Trophoblast cell (in vitro differentiated cells and primary cell): ENCODE results near the gene RECK.

Experiments used
- DNase-seq, 2 donors: peaks; one replicate each; pipeline ENCODE4 v3.0.0-alpha.2; 2016
- H2AFZ ChIP-seq: 2 replicates; pipeline ENCODE4 v1.6.1; 2013; ENCODE audit warnings: low read length, moderate library complexity, mild to moderate bottlenecking; ENCODE audit not compliant: insufficient read depth, poor library complexity
- H2AK5ac ChIP-seq: 2 replicates; pipeline ENCODE4 v1.6.1; 2013; ENCODE audit warnings: mild to moderate bottlenecking, low read length
- H2BK120ac ChIP-seq: 2 replicates; pipeline ENCODE4 v1.6.1; 2013; ENCODE audit warnings: low read length, mild to moderate bottlenecking, moderate library complexity; ENCODE audit not compliant: insufficient read depth, poor library complexity
- H2BK12ac ChIP-seq: 2 replicates; pipeline ENCODE4 v1.6.1; 2013; ENCODE audit warnings: mild to moderate bottlenecking, low read length, moderate library complexity
- H2BK5ac ChIP-seq: 2 replicates; pipeline ENCODE4 v1.6.1; 2013; ENCODE audit warnings: low read length, low read depth, moderate library complexity, mild to moderate bottlenecking; ENCODE audit not compliant: poor library complexity
- H3K14ac ChIP-seq: 2 replicates; pipeline ENCODE4 v1.6.1; 2013; ENCODE audit warnings: mild to moderate bottlenecking, low read length
- H3K18ac ChIP-seq: 2 replicates; pipeline ENCODE4 v1.6.1; 2013; ENCODE audit warnings: mild to moderate bottlenecking, low read length
- H3K23ac ChIP-seq: 2 replicates; pipeline ENCODE4 v1.6.1; 2013; ENCODE audit warnings: low read length
- H3K27ac ChIP-seq: 2 replicates; pipeline ENCODE4 v1.5.1; 2013; ENCODE audit warnings: low read depth, mild to moderate bottlenecking, inconsistent platforms, low read length, moderate library complexity
- H3K27me3 ChIP-seq: 2 replicates; pipeline ENCODE4 v1.6.1; 2013; ENCODE audit warnings: inconsistent platforms, mild to moderate bottlenecking, low read length, moderate library complexity; ENCODE audit not compliant: insufficient read depth
- H3K36me3 ChIP-seq, 2 experiments: 1 replicate in 1 of 2; 2 replicates in 1 of 2; pipeline ENCODE4 v1.6.1; 2013; ENCODE audit warnings: low read length in 2 of 2, mild to moderate bottlenecking in 2 of 2, moderate library complexity in 1 of 2; ENCODE audit not compliant: insufficient read depth in 2 of 2, control insufficient read depth in 1 of 2
- H3K4ac ChIP-seq: 2 replicates; pipeline ENCODE4 v1.6.1; 2013; ENCODE audit warnings: low read depth, mild to moderate bottlenecking, low read length, moderate library complexity
- H3K4me1 ChIP-seq, 2 experiments: 1 replicate in 1 of 2; 2 replicates in 1 of 2; pipeline ENCODE4 v1.6.1; 2013; ENCODE audit warnings: low read length in 2 of 2, mild to moderate bottlenecking in 2 of 2, moderate library complexity in 1 of 2; ENCODE audit not compliant: insufficient read depth in 2 of 2, control insufficient read depth in 1 of 2
- H3K4me2 ChIP-seq: 2 replicates; pipeline ENCODE4 v1.6.1; 2013; ENCODE audit warnings: inconsistent platforms, mild to moderate bottlenecking, low read length, moderate library complexity
- H3K4me3 ChIP-seq: 2 replicates; pipeline ENCODE4 v1.5.1; 2013; ENCODE audit warnings: mild to moderate bottlenecking, low read depth, low read length, inconsistent platforms
- H3K79me1 ChIP-seq: one replicate; pipeline ENCODE4 v1.6.1; 2013; ENCODE audit warnings: low read length
- H3K79me2 ChIP-seq: 2 replicates; pipeline ENCODE4 v1.6.1; 2013; ENCODE audit warnings: low read length, mild to moderate bottlenecking; ENCODE audit not compliant: control insufficient read depth, insufficient read depth, poor library complexity
- H3K9ac ChIP-seq: 2 replicates; pipeline ENCODE4 v1.6.1; 2013; ENCODE audit warnings: mild to moderate bottlenecking, low read length
- H3K9me3 ChIP-seq: 2 replicates; pipeline ENCODE4 v1.6.1; 2013; ENCODE audit warnings: low read depth, mild to moderate bottlenecking, control low read depth, inconsistent platforms, low read length; ENCODE audit not compliant: insufficient read depth
- H4K12ac ChIP-seq: 2 replicates; pipeline ENCODE4 v1.6.1; 2013; ENCODE audit warnings: low read depth, mild to moderate bottlenecking, low read length, moderate library complexity
- H4K8ac ChIP-seq: 2 replicates; pipeline ENCODE4 v1.6.1; 2013; ENCODE audit warnings: low read depth, mild to moderate bottlenecking, low read length, moderate library complexity
- H4K91ac ChIP-seq: one replicate; pipeline ENCODE4 v1.6.1; 2013; ENCODE audit warnings: low read depth, mild to moderate bottlenecking, low read length, moderate library complexity
- WGBS: extraction: QIAGEN DNeasy Blood & Tissue Kit; methylation state at CpG from one replicate; pipeline ENCODE4 v1.1.7; 2013; ENCODE audit warnings: missing lambda C conversion rate; ENCODE audit not compliant: insufficient read length, insufficient coverage; ENCODE audit errors: extremely low coverage; 5-methylcytosine and 5-hydroxymethylcytosine counted together

Gene RECK

DNA sequence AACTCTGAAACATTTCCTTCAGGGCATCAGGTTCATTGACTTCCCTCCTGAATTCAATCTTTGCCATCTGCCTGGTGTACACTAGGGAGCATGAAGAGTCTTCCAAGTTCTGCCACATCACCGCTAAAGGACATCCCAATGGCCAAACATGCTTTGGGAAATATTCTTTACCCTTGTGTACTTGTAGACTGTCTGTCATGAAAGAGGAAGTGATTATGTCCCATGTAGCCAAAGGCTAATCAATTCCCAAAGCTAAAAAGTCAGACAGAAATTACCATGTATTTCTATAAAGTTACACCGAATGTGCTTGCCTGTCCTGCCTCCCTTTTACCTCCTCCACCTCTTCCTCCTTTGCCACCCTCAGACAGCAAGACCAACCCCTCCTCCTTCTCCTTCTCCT, 28.9 kb upstream of the RECK start:
- Histone ChIP-seq H4K12ac (no peak overlapping the region), H3K18ac (no peak overlapping the region), H2AK5ac (no peak overlapping the region), H3K79me2 (no peaks in the 10 kb centered on the region), H3K4me1 (no peaks in the 10 kb centered on the region), H2BK120ac (no peak overlapping the region), H3K9me3 (peaks cover 2% of the 10 kb centered on the region), H3K14ac (no peak overlapping the region), H3K9ac (no peak overlapping the region), H4K8ac (no peak overlapping the region), H2BK5ac (no peak overlapping the region), H3K79me1 (no peaks in the 10 kb centered on the region), H3K36me3 (no peaks in the 10 kb centered on the region), H3K23ac (no peak overlapping the region), H3K4ac (no peak overlapping the region), H3K27ac (no peak overlapping the region), H4K91ac (no peak overlapping the region), H3K4me2 (no peak overlapping the region), H3K4me3 (no peak overlapping the region), H3K27me3 (no peaks in the 10 kb centered on the region), H2AFZ (no peak overlapping the region), H2BK12ac (no peak overlapping the region)
- WGBS, result no CpG with 5 or more reads among the region's 2 CpGs
- no peak for DNase-seq

DNA sequence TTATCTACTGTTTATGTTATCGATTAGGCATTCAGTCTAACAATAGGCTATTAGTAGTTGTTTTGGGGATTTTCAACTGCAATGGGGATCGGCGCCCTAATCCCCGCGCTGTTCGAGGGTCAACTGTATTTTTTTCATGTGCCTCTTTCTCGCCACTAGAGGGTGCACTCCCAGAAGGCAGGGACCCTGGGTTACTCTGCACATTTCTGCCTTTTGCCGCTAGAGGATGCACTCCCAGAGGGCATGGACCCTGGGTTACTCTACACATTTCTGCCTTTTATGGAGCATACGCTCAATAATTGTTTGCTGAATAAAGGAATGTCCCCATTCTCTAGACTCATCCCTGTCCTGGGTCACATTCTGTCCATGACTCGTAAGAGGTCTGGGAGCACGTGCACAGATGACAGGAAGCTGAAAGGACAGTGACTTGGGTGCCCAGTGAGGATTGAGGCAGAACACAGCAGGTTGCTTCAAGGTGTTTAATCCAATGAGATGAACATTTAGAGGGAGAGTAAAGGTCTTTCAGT, 27.9 kb upstream of the RECK start:
- Histone ChIP-seq H2AFZ (no peak overlapping the region), H4K8ac (no peak overlapping the region), H4K12ac (no peak overlapping the region), H3K23ac (no peak overlapping the region), H4K91ac (no peak overlapping the region), H3K4ac (no peak overlapping the region), H3K4me1 (no peaks in the 10 kb centered on the region), H3K27me3 (no peaks in the 10 kb centered on the region), H3K14ac (no peak overlapping the region), H3K9ac (no peak overlapping the region), H3K4me3 (no peak overlapping the region), H2BK5ac (no peak overlapping the region), H3K36me3 (no peaks in the 10 kb centered on the region), H2AK5ac (no peak overlapping the region), H3K4me2 (no peak overlapping the region), H3K9me3 (peaks cover 2% of the 10 kb centered on the region), H3K27ac (no peak overlapping the region), H3K18ac (no peak overlapping the region), H2BK120ac (no peak overlapping the region), H3K79me2 (no peaks in the 10 kb centered on the region), H3K79me1 (no peaks in the 10 kb centered on the region), H2BK12ac (no peak overlapping the region)
- peak in 1 of 2 donors; percentile 71 for DNase-seq
- WGBS, result no CpG with 5 or more reads among the region's 11 CpGs

GRCh38 chr9:36011379-36011778, 25.3 kb upstream of the RECK start:
- H3K18ac ChIP-seq, result no peak overlapping the region
- H3K23ac ChIP-seq, result no peak overlapping the region
- H3K9me3 ChIP-seq, result no peaks in the 10 kb centered on the region
- H3K27ac ChIP-seq, result no peak overlapping the region
- no peaks in the 10 kb centered on the region for H3K79me1 ChIP-seq
- no peak overlapping the region for H3K4ac ChIP-seq
- no peak overlapping the region for H2BK5ac ChIP-seq
- H3K27me3 ChIP-seq, result no peaks in the 10 kb centered on the region
- no peaks in the 10 kb centered on the region for H3K79me2 ChIP-seq
- H2BK12ac ChIP-seq, result no peak overlapping the region
- H4K91ac ChIP-seq, result no peak overlapping the region
- WGBS, result no CpG with 5 or more reads among the region's 3 CpGs
- no peak for DNase-seq
- H3K4me3 ChIP-seq, result no peak overlapping the region
- H3K36me3 ChIP-seq, result no peaks in the 10 kb centered on the region
- H3K4me2 ChIP-seq, result no peak overlapping the region
- H4K8ac ChIP-seq, result no peak overlapping the region
- no peak overlapping the region for H3K9ac ChIP-seq
- no peak overlapping the region for H2AK5ac ChIP-seq
- no peak overlapping the region for H4K12ac ChIP-seq
- no peak overlapping the region for H2BK120ac ChIP-seq
- H3K14ac ChIP-seq, result no peak overlapping the region
- H3K4me1 ChIP-seq, result no peaks in the 10 kb centered on the region
- H2AFZ ChIP-seq, result no peak overlapping the region

GRCh38 chr9:36017278-36017677, 19.4 kb upstream of the RECK start:
- no peak overlapping the region for H3K18ac ChIP-seq
- no peak overlapping the region for H4K12ac ChIP-seq
- no peak overlapping the region for H2BK120ac ChIP-seq
- H3K4me2 ChIP-seq, result no peak overlapping the region
- no peaks in the 10 kb centered on the region for H3K36me3 ChIP-seq
- no peak overlapping the region for H4K8ac ChIP-seq
- H2AK5ac ChIP-seq, result no peak overlapping the region
- no peaks in the 10 kb centered on the region for H3K9me3 ChIP-seq
- no peak overlapping the region for H2BK5ac ChIP-seq
- H3K79me2 ChIP-seq, result no peaks in the 10 kb centered on the region
- H3K23ac ChIP-seq, result no peak overlapping the region
- no peaks in the 10 kb centered on the region for H3K4me1 ChIP-seq
- no peak overlapping the region for H4K91ac ChIP-seq
- WGBS, result no CpG with 5 or more reads among the region's 2 CpGs
- no peak overlapping the region for H3K9ac ChIP-seq
- no peaks in the 10 kb centered on the region for H3K79me1 ChIP-seq
- no peak for DNase-seq
- H3K27ac ChIP-seq, result no peak overlapping the region
- no peak overlapping the region for H3K14ac ChIP-seq
- no peaks in the 10 kb centered on the region for H3K27me3 ChIP-seq
- no peak overlapping the region for H2AFZ ChIP-seq
- no peak overlapping the region for H3K4me3 ChIP-seq
- no peak overlapping the region for H3K4ac ChIP-seq
- no peak overlapping the region for H2BK12ac ChIP-seq
